ENCODE data around the gene CDH13.
A peak's percentile ranks its signal among the peaks of the same experiment; 100 is the strongest.

Gene CDH13

GRCh38 chr16:82598771-82599170 lies 28.0 kb upstream of the CDH13 start:
- no peak overlapping the region for H2AFZ ChIP-seq (ENCODE audit: low read depth, low read length)
- H3K4me1 ChIP-seq (ENCODE audit: insufficient read depth, low read length), result no peaks in the 10 kb centered on the region
- DNase-seq (no peak), ATAC-seq (ENCODE audit: insufficient read depth, low read depth) (no peak)
- no peaks in the 10 kb centered on the region for H3K9me3 ChIP-seq (ENCODE audit: insufficient read depth, low read length, severe bottlenecking)
- no peak for TF ChIP-seq CTCF (IDR thresholded peaks at IDR 0.05; ENCODE audit: borderline replicate concordance, extremely low read depth, low read length, poor library complexity, severe bottlenecking)
- TF ChIP-seq EZH2 (IDR thresholded peaks at IDR 0.05; ENCODE audit: borderline replicate concordance, low read depth, low read length, severe bottlenecking), result no peak
- H4K20me1 ChIP-seq (ENCODE audit: insufficient read depth, low read length), result no peaks in the 10 kb centered on the region; the same call in 1 of the 2 replicates
- H3K36me3 ChIP-seq (ENCODE audit: insufficient read depth, low read length), result no peaks in the 10 kb centered on the region
- H3K27me3 ChIP-seq (ENCODE audit: insufficient read depth, low read length, poor library complexity), result peaks cover 2% of the 10 kb centered on the region
- no peak overlapping the region for H3K4me3 ChIP-seq (ENCODE audit: low read depth in 1 of 2, low read length in 2 of 2)
- no peak overlapping the region for H3K27ac ChIP-seq (ENCODE audit: low read length)
- H3K4me2 ChIP-seq (ENCODE audit: insufficient read depth, low read length), result no peak overlapping the region
- no peak overlapping the region for H3K9ac ChIP-seq (ENCODE audit: low read depth, low read length)
- no peaks in the 10 kb centered on the region for H3K79me2 ChIP-seq (ENCODE audit: insufficient read depth, low read length)

- no peak for ATAC-seq (ENCODE audit: insufficient read depth, low read depth)
- H3K9ac ChIP-seq (ENCODE audit: low read depth, low read length), result no peak overlapping the region
- no peak overlapping the region for H3K4me3 ChIP-seq (ENCODE audit: low read depth in 1 of 2, low read length in 2 of 2)
- H3K27ac ChIP-seq (ENCODE audit: low read length), result no peak overlapping the region
- H2AFZ ChIP-seq (ENCODE audit: low read depth, low read length), result no peak overlapping the region
- H3K4me1 ChIP-seq (ENCODE audit: insufficient read depth, low read length), result no peaks in the 10 kb centered on the region
- peaks cover 2% of the 10 kb centered on the region for H3K27me3 ChIP-seq (ENCODE audit: insufficient read depth, low read length, poor library complexity)
- H3K36me3 ChIP-seq (ENCODE audit: insufficient read depth, low read length), result no peaks in the 10 kb centered on the region
- no peak for TF ChIP-seq CTCF (IDR thresholded peaks at IDR 0.05; ENCODE audit: borderline replicate concordance, extremely low read depth, low read length, poor library complexity, severe bottlenecking)
- H3K9me3 ChIP-seq (ENCODE audit: insufficient read depth, low read length, severe bottlenecking), result no peaks in the 10 kb centered on the region
- H4K20me1 ChIP-seq (ENCODE audit: insufficient read depth, low read length), result no peaks in the 10 kb centered on the region; the same call in 1 of the 2 replicates
- H3K79me2 ChIP-seq (ENCODE audit: insufficient read depth, low read length), result no peaks in the 10 kb centered on the region
- DNase-seq, result no peak
- H3K4me2 ChIP-seq (ENCODE audit: insufficient read depth, low read length), result no peak overlapping the region
These were observed 24.7 kb upstream of the CDH13 start for GRCh38 chr16:82601989-82602640.

GRCh38 chr16:82603784-82604411 lies 22.9 kb upstream of the CDH13 start:
- Histone ChIP-seq H3K79me2 (ENCODE audit: insufficient read depth, low read length) (no peaks in the 10 kb centered on the region), H4K20me1 (ENCODE audit: insufficient read depth, low read length) (no peaks in the 10 kb centered on the region; the same call in 1 of the 2 replicates), H3K27me3 (ENCODE audit: insufficient read depth, low read length, poor library complexity) (peaks cover 2% of the 10 kb centered on the region), H3K4me1 (ENCODE audit: insufficient read depth, low read length) (no peaks in the 10 kb centered on the region), H3K9ac (ENCODE audit: low read depth, low read length) (no peak overlapping the region), H3K36me3 (ENCODE audit: insufficient read depth, low read length) (no peaks in the 10 kb centered on the region), H3K27ac (ENCODE audit: low read length) (no peak overlapping the region), H2AFZ (ENCODE audit: low read depth, low read length) (no peak overlapping the region), H3K4me3 (ENCODE audit: low read depth in 1 of 2, low read length in 2 of 2) (no peak overlapping the region), H3K9me3 (ENCODE audit: insufficient read depth, low read length, severe bottlenecking) (no peaks in the 10 kb centered on the region), H3K4me2 (ENCODE audit: insufficient read depth, low read length) (no peak overlapping the region)
- DNase-seq (no peak), ATAC-seq (ENCODE audit: insufficient read depth, low read depth) (no peak)
- TF ChIP-seq CTCF (IDR thresholded peaks at IDR 0.05; ENCODE audit: borderline replicate concordance, extremely low read depth, low read length, poor library complexity, severe bottlenecking), result peak; percentile 37
- no peak for TF ChIP-seq EZH2 (IDR thresholded peaks at IDR 0.05; ENCODE audit: borderline replicate concordance, low read depth, low read length, severe bottlenecking)
